ENCODE data around the gene FILIP1. TPM values are rescaled to one million over a fixed set of nuclear protein-coding genes. Genes with fewer than 3 reads are reported as not detected.

Gene FILIP1
- total and polyA plus RNA-seq, 2 donors: 25.5 to 43.7 TPM

Small RNA genes within 50 kb of the gene (small RNA-seq; reads per million reads assigned to genes)
- not detected for gene MIR4463
- not detected for gene RF00012
- gene RNU1-34P: not detected

Other genes starting within 250 kb of the FILIP1 start
- 137 TPM for gene COX7A2, start 250.0 kb downstream of the FILIP1 start, total RNA-seq
- 322 TPM for gene COX7A2, start 250.0 kb downstream of the FILIP1 start, polyA plus RNA-seq
- gene TMEM30A, start 209.0 kb downstream of the FILIP1 start, total RNA-seq: 179 TPM
- gene TMEM30A, start 209.0 kb downstream of the FILIP1 start, polyA plus RNA-seq: 77.8 TPM
- gene SENP6, start 108.1 kb upstream of the FILIP1 start, total RNA-seq: 347 TPM
- 44.2 TPM for gene SENP6, start 108.1 kb upstream of the FILIP1 start, polyA plus RNA-seq

All from urinary bladder (tissue), 2 donors.